K562 (cell line): Measurements from ENCODE around the gene ASCL2.

Source experiments
- FOXK2 ChIP-seq, 2 experiments: fragments of 450-650 bp; IDR thresholded peaks in 1 of 2; conservative IDR thresholded peaks in 1 of 2; 2 replicates each; pipeline ENCODE4 v1.6.1; 2016; ENCODE audit warnings: low read depth in 2 of 2, mild to moderate bottlenecking in 1 of 2
- GTF2F1 ChIP-seq: IDR thresholded peaks from 2 replicates; pipeline ENCODE4 v1.6.1; 2011; ENCODE audit warnings: low read depth, low read length, improper control_type of control experiment
- NONO ChIP-seq, 2 experiments: fragments of 200-400 bp in 1 of 2; fragments of 450-650 bp in 1 of 2; formaldehyde crosslinking in 1 of 2; IDR thresholded peaks; 2 replicates each; pipeline ENCODE4 v1.6.1; 2017; ENCODE audit warnings: low read depth in 2 of 2, mild to moderate bottlenecking in 2 of 2, moderate library complexity in 2 of 2, low read length in 1 of 2
- POLR2A ChIP-seq: fragments of 450-650 bp; conservative IDR thresholded peaks from 2 replicates; pipeline ENCODE4 v1.6.1; 2016
- POLR2AphosphoS5 ChIP-seq: IDR thresholded peaks from 2 replicates; pipeline ENCODE4 v1.6.1; 2011; ENCODE audit warnings: mild to moderate bottlenecking, low read depth, low read length, moderate library complexity; ENCODE audit not compliant: control insufficient read depth, insufficient read depth
- ZNF175 ChIP-seq: fragments of 200-800 bp; sonication (Bioruptor generic); IDR thresholded peaks from 2 replicates; pipeline ENCODE4 v1.6.1; 2016; ENCODE audit warnings: low read depth, mild to moderate bottlenecking, missing genetic modification characterization, missing compliant biosample characterization
- ZNF274 ChIP-seq: IDR thresholded peaks from 2 replicates; pipeline ENCODE4 v1.6.1; 2011; ENCODE audit warnings: low read depth, mild to moderate bottlenecking, low read length, moderate library complexity, borderline replicate concordance
- TF ChIP-seq, protein P1 (sequence below), 3 experiments: IDR thresholded peaks in 2 of 3; conservative IDR thresholded peaks in 1 of 3; 2 replicates each; pipeline ENCODE4 v1.5.1; 2011 to 2012; ENCODE audit warnings: low read length in 3 of 3, mild to moderate bottlenecking in 3 of 3, control low read depth in 2 of 3, improper control_type of control experiment in 1 of 3, inconsistent platforms in 1 of 3, low read depth in 1 of 3, mixed read lengths in 1 of 3, moderate library complexity in 1 of 3; ENCODE audit not compliant: insufficient read depth in 2 of 3
- TF ChIP-seq, protein P2 (sequence below): sonication (generic); formaldehyde crosslinking; IDR thresholded peaks from 2 replicates; pipeline ENCODE4 v1.5.0; 2020; ENCODE audit warnings: missing genetic modification reagents

DNA sequence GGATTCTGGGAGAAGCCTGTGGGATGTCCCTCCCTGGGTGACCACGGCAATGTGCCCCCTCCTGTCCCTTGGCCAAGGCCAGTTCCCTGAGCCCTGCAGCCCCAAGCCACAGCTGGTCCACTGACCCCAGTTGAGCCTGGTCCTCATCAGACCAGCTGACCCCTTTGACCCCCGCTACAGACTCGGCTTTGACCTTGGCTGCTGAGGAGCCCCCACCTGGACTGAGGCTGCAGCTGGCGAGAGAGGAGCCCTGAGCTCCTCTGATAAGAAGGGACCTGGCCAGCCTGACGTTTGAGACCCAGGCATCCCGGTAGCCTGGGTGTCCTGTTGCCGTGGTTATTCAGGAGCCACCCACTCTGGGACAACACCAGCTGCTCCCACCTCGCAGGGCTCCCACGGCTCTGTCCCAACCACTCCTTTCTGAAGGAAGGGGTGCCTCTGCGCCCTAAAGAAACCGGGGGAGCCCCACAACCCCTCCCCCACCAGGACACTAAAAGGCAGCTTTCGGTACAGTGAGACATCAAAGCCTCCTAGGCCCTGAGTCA, 3.0 kb downstream of the ASCL2 start:
- no peak for TF ChIP-seq POLR2AphosphoS5
- no peak for TF ChIP-seq NONO (IDR thresholded peaks at IDR 0.05; ENCODE audit: low read depth in 2 of 2, low read length in 1 of 2)
- TF ChIP-seq GTF2F1 = no peak
- no peak for TF ChIP-seq POLR2A
- TF ChIP-seq, protein P1, sequence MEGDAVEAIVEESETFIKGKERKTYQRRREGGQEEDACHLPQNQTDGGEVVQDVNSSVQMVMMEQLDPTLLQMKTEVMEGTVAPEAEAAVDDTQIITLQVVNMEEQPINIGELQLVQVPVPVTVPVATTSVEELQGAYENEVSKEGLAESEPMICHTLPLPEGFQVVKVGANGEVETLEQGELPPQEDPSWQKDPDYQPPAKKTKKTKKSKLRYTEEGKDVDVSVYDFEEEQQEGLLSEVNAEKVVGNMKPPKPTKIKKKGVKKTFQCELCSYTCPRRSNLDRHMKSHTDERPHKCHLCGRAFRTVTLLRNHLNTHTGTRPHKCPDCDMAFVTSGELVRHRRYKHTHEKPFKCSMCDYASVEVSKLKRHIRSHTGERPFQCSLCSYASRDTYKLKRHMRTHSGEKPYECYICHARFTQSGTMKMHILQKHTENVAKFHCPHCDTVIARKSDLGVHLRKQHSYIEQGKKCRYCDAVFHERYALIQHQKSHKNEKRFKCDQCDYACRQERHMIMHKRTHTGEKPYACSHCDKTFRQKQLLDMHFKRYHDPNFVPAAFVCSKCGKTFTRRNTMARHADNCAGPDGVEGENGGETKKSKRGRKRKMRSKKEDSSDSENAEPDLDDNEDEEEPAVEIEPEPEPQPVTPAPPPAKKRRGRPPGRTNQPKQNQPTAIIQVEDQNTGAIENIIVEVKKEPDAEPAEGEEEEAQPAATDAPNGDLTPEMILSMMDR (IDR thresholded peaks at IDR 0.05 in 2 of 3, conservative IDR thresholded peaks at IDR 0.05 in 1 of 3; ENCODE audit: insufficient read depth in 2 of 3, low read depth in 1 of 3, low read length in 3 of 3) = no peak; a peak in 1 of 6 replicates
- TF ChIP-seq FOXK2 (conservative IDR thresholded peaks at IDR 0.05 in 1 of 2, IDR thresholded peaks at IDR 0.05 in 1 of 2; ENCODE audit: low read depth in 2 of 2) = no peak
- no peak for TF ChIP-seq ZNF175 (CRISPR knock-in tag)
- TF ChIP-seq, protein P2, sequence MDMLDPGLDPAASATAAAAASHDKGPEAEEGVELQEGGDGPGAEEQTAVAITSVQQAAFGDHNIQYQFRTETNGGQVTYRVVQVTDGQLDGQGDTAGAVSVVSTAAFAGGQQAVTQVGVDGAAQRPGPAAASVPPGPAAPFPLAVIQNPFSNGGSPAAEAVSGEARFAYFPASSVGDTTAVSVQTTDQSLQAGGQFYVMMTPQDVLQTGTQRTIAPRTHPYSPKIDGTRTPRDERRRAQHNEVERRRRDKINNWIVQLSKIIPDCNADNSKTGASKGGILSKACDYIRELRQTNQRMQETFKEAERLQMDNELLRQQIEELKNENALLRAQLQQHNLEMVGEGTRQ (CRISPR knock-in tag) = no peak; the same call in 1 of the 2 replicates
- TF ChIP-seq ZNF274 = no peak
